Breast epithelium (tissue), 3 donors: ENCODE results near the gene DMWD.

Experiments used
- POLR2A ChIP-seq: fragments of 450-650 bp; IDR thresholded peaks from one replicate; pipeline ENCODE4 v1.6.1; 2016; ENCODE audit warnings: antibody characterized with exemption, mild to moderate bottlenecking, moderate library complexity
- POLR2AphosphoS5 ChIP-seq, 3 donors: sonication (generic); formaldehyde crosslinking; IDR thresholded peaks; one replicate each; pipeline ENCODE4 v1.6.1; 2017; ENCODE audit warnings: antibody characterized with exemption in 3 of 3
- TF ChIP-seq, protein P1 (sequence below), 3 donors: fragments of 450-650 bp; IDR thresholded peaks; one replicate each; pipeline ENCODE4 v1.5.1; 2016 to 2017; ENCODE audit warnings: antibody characterized with exemption in 3 of 3, mild to moderate bottlenecking in 3 of 3, moderate library complexity in 3 of 3

DNA sequence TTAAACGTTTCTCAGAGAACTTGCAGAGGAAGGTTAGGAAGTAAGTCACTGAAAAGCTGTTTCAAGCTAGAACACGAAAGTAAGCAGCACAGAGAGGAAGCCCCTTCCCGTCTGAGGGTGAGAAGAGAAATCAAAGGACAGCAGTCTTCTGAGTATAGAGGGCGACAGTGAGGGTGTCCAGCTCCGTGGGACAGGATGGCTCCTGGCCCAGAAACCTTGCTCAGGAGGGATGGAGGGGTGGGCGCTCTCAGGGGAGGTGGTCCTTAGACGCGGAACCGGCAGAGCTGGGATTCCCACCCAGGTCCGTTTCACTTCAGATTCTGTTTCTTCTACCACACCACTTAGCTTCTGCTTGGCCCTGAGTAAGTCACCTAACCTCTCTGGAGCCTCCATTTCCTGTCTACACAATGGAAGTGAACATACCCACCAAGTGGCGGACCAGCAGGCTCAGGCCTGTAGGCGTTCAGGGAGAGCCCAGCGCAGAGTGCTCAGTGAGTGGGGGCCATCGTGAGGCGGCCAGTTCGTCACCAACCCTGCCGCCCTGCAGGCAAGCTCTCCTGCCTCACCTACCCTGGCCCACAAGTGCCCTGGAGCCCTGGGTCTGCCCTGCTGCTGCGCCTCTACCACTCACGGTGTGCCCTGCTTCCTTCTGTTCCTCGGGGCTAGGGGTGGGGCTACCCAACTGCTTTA is 27.9 kb upstream of the DMWD start:
- TF ChIP-seq, protein P1, sequence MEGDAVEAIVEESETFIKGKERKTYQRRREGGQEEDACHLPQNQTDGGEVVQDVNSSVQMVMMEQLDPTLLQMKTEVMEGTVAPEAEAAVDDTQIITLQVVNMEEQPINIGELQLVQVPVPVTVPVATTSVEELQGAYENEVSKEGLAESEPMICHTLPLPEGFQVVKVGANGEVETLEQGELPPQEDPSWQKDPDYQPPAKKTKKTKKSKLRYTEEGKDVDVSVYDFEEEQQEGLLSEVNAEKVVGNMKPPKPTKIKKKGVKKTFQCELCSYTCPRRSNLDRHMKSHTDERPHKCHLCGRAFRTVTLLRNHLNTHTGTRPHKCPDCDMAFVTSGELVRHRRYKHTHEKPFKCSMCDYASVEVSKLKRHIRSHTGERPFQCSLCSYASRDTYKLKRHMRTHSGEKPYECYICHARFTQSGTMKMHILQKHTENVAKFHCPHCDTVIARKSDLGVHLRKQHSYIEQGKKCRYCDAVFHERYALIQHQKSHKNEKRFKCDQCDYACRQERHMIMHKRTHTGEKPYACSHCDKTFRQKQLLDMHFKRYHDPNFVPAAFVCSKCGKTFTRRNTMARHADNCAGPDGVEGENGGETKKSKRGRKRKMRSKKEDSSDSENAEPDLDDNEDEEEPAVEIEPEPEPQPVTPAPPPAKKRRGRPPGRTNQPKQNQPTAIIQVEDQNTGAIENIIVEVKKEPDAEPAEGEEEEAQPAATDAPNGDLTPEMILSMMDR (IDR thresholded peaks at IDR 0.05), result no peak
- TF ChIP-seq POLR2AphosphoS5 (IDR thresholded peaks at IDR 0.05) (no peak), POLR2A (no peak)
